ENCODE measurements around the gene RAD51B. TPM values are rescaled to one million over a fixed set of nuclear protein-coding genes. Genes with fewer than 3 reads are reported as not detected.

The RAD51B gene
- polyA plus RNA-seq, 1 donor (not counting 4 experiments of a cell fraction or from before 2014, with no cell fraction given): 13.3 TPM

DNA sequence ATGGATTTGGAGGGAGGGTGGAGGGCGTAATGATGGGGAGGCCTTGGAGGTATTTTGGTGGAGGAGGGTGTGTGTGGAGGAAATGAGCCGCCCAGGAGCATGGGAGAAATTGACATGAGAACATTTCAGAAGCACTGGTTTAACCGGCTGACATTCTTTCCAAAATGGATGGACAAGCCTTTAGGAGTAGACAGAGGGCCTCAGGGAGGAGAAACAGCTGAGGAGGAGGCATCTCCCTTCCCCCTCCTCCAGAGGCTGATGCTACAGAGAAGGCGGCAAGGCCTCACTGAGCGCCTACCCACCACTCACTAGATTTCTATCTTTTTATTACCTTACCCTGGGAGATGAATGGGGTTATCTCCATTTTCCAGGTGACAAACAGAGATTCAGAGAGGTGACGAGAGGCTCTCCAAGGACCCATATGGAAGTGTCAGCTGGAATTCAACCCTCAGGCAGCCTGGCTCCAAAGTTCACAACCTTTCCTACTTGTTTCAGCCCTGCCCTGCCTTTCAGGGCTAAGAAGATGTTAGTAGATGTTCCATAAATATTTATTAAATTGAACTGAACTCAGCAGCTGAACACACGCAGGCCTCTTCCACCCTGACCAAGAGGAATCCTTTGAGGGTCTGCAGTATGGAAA is 683.7 kb downstream of the RAD51B start:
- TF ChIP-seq EZH2 (IDR thresholded peaks at IDR 0.05; ENCODE audit: low read length): no peak
- TF ChIP-seq, protein P1, sequence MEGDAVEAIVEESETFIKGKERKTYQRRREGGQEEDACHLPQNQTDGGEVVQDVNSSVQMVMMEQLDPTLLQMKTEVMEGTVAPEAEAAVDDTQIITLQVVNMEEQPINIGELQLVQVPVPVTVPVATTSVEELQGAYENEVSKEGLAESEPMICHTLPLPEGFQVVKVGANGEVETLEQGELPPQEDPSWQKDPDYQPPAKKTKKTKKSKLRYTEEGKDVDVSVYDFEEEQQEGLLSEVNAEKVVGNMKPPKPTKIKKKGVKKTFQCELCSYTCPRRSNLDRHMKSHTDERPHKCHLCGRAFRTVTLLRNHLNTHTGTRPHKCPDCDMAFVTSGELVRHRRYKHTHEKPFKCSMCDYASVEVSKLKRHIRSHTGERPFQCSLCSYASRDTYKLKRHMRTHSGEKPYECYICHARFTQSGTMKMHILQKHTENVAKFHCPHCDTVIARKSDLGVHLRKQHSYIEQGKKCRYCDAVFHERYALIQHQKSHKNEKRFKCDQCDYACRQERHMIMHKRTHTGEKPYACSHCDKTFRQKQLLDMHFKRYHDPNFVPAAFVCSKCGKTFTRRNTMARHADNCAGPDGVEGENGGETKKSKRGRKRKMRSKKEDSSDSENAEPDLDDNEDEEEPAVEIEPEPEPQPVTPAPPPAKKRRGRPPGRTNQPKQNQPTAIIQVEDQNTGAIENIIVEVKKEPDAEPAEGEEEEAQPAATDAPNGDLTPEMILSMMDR (optimal IDR thresholded peaks at IDR 0.05 in 1 of 3, IDR thresholded peaks at IDR 0.05 in 1 of 3, conservative IDR thresholded peaks at IDR 0.05 in 1 of 3; ENCODE audit: extremely low read depth in 1 of 3, insufficient read depth in 2 of 3, low read length in 3 of 3): no peak
- H3K4me1 ChIP-seq (ENCODE audit: control insufficient read depth, extremely low read depth, insufficient read depth, low read length): peaks cover 20% of the 10 kb centered on the region
- no peak for FAIRE-seq
- no peaks in the 10 kb centered on the region for H3K79me2 ChIP-seq (ENCODE audit: control insufficient read depth, insufficient read depth, low read length)
- DNase-seq (ENCODE audit: low read depth, low spot score): no peak
- no peak overlapping the region for H2AFZ ChIP-seq (ENCODE audit: control insufficient read depth, low read length)
- H3K4me2 ChIP-seq (ENCODE audit: control insufficient read depth, extremely low read depth, insufficient read depth, low read depth, low read length): no peak overlapping the region
- no peaks in the 10 kb centered on the region for H3K9me1 ChIP-seq (ENCODE audit: control insufficient read depth, extremely low read depth, insufficient read depth, low read length)
- no peaks in the 10 kb centered on the region for H3K27me3 ChIP-seq (ENCODE audit: control insufficient read depth, extremely low read depth, insufficient read depth, low read length)
- H4K20me1 ChIP-seq (ENCODE audit: control insufficient read depth, extremely low read depth, insufficient read depth, low read length): no peaks in the 10 kb centered on the region
- H3K9ac ChIP-seq (ENCODE audit: control insufficient read depth, extremely low read depth, insufficient read depth, low read length): no peak overlapping the region
- no peak overlapping the region for H3K4me3 ChIP-seq (ENCODE audit: control insufficient read depth in 2 of 3, extremely low read depth in 1 of 3, insufficient read depth in 2 of 3, low read depth in 1 of 3, low read length in 3 of 3)
- H3K36me3 ChIP-seq (ENCODE audit: control insufficient read depth in 2 of 2, extremely low read depth in 1 of 2, insufficient read depth in 2 of 2, low read length in 2 of 2): no peaks in the 10 kb centered on the region
- H3K27ac ChIP-seq (ENCODE audit: control insufficient read depth, insufficient read depth, low read length): no peak overlapping the region
- peaks cover 1% of the 10 kb centered on the region for H3K9me3 ChIP-seq (ENCODE audit: control insufficient read depth, low read depth, low read length)
- dilution Hi-C loops (cut with MboI; ENCODE audit: extremely low pct_ligation_motif_present, low sequenced_read_pairs): no loop called here

DNA sequence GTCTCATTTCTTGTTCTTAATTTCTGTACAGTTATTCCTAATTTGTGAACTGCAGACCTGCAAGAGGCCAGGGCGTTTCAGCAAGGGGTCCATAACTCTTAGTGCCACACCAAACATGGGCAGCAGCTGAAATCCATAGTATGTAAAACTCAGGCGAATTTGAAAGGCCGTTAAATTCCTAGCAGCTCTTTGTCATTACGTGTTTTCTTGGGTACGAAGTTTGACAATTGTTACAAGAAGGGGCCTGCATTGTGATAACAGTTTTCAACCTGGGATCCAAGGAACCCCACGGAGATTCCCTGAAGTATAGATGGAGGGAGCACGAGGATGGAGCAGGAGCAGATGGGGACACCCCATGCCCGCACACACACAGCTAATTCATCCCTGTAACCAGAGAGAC is 685.3 kb downstream of the RAD51B start:
- TF ChIP-seq EZH2 (IDR thresholded peaks at IDR 0.05; ENCODE audit: low read length): no peak
- Histone ChIP-seq H3K9me1 (ENCODE audit: control insufficient read depth, extremely low read depth, insufficient read depth, low read length) (no peaks in the 10 kb centered on the region), H3K9me3 (ENCODE audit: control insufficient read depth, low read depth, low read length) (peaks cover 3% of the 10 kb centered on the region), H3K9ac (ENCODE audit: control insufficient read depth, extremely low read depth, insufficient read depth, low read length) (no peak overlapping the region), H3K27ac (ENCODE audit: control insufficient read depth, insufficient read depth, low read length) (no peak overlapping the region), H3K4me2 (ENCODE audit: control insufficient read depth, extremely low read depth, insufficient read depth, low read depth, low read length) (no peak overlapping the region), H3K36me3 (ENCODE audit: control insufficient read depth in 2 of 2, extremely low read depth in 1 of 2, insufficient read depth in 2 of 2, low read length in 2 of 2) (no peaks in the 10 kb centered on the region), H4K20me1 (ENCODE audit: control insufficient read depth, extremely low read depth, insufficient read depth, low read length) (no peaks in the 10 kb centered on the region), H2AFZ (ENCODE audit: control insufficient read depth, low read length) (no peak overlapping the region), H3K27me3 (ENCODE audit: control insufficient read depth, extremely low read depth, insufficient read depth, low read length) (no peaks in the 10 kb centered on the region), H3K79me2 (ENCODE audit: control insufficient read depth, insufficient read depth, low read length) (no peaks in the 10 kb centered on the region), H3K4me1 (ENCODE audit: control insufficient read depth, extremely low read depth, insufficient read depth, low read length) (peaks cover 20% of the 10 kb centered on the region), H3K4me3 (ENCODE audit: control insufficient read depth in 2 of 3, extremely low read depth in 1 of 3, insufficient read depth in 2 of 3, low read depth in 1 of 3, low read length in 3 of 3) (no peak overlapping the region)
- dilution Hi-C loops (cut with MboI; ENCODE audit: extremely low pct_ligation_motif_present, low sequenced_read_pairs): no loop called here
- no peak for DNase-seq (ENCODE audit: low read depth, low spot score)
- FAIRE-seq: no peak

Measured in keratinocyte (primary cell).